HG02610 (cell line): ENCODE measurements around the gene NR2E1.

Experiments
- ATAC-seq: cut with Tn5 transposase; IDR thresholded peaks from one replicate; pipeline ENCODE4 v1.9.1; 2021; ENCODE audit warnings: mild to moderate bottlenecking, moderate library complexity; ENCODE audit not compliant: unreplicated experiment

NR2E1 gene

DNA sequence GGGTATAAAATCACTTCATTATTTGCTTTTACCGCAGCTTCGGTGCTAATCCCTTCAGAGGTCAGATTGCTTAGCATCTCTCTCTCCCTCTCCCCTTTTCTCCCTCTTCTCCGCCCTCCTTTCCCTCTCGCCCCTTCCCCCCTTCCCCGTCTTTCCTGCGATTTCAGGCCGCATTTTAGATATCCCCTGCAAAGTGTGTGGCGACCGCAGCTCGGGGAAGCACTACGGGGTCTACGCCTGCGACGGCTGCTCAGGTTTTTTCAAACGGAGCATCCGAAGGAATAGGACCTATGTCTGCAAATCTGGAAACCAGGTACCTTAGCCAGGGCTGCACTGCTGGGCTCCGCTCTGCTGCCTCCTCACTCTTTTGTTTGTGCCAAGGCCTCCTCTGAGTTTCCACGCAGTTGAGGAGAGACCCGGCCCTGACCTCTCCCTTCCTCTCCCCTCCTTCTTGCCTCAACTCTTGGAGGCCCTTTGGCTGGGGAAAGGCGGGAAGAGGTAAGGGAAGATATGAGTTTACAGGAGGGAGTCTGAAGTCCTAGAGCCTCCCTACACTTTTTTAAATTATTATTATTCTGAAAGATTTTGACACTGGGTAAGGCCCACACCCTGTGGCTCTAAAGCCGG is 5.6 kb downstream of the NR2E1 start:
- no peak for ATAC-seq

- ATAC-seq: no peak
These were observed 6.2 kb downstream of the NR2E1 start for GRCh38 chr6:108171918-108172516.

- ATAC-seq: no peak
These were observed 8.8 kb downstream of the NR2E1 start for GRCh38 chr6:108174371-108175175.

DNA sequence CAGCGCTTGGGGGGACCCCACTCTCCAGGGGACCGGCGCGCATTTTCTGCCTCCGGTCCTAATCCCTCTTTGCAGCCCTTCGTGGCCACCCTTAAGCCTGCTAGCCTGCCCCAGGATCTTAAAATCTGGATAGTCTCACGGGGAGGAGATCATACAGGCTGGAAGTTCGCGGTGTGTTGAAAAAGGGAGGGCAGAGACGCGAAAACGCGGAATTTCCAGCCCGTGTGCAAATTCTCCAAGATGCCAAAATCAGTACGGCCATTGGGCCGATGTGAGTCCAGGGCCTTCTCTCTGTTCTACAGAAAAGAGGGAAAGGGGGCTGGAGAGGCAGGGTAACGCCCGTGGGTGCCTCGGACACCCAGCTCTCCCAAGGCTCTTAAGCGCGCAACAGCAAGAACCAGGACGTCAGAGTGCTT is 9.4 kb downstream of the NR2E1 start:
- ATAC-seq: no peak

DNA sequence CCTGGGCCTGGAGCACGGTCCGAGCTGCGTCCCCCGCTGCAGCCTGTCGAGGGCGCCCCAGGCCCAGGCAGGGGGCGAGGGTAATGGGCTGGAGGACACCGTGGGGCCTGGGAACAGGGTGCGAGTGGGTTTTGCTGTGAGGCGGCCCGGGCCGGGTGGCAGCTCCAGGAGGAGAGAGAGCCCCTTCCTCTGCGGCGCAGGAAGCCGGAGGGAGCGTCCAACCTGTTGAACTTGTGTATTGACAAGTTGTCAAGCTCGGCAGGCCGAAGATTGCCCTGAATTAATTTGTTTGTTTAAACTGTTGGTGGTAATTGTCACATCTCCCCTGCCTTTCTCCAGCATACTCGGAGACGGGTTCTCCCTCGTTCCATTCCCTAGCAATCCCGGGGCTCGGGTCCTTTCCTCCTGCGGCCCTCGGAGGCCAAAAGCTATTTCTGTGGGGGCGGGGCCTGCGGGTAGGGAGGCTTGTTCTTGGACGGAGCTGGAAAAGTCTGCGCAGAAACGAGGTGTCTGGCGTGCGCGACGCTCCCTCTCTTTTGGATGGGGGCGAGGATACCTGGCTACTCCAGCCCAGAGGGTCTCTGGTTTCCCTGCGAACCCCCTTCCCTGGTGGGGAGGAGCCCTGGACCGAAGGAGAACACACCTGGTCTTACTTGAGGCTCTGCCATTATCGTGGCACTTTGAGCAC is 9.9 kb downstream of the NR2E1 start:
- ATAC-seq: no peak

- no peak for ATAC-seq
These were observed 10.7 kb downstream of the NR2E1 start for GRCh38 chr6:108176281-108177089.

DNA sequence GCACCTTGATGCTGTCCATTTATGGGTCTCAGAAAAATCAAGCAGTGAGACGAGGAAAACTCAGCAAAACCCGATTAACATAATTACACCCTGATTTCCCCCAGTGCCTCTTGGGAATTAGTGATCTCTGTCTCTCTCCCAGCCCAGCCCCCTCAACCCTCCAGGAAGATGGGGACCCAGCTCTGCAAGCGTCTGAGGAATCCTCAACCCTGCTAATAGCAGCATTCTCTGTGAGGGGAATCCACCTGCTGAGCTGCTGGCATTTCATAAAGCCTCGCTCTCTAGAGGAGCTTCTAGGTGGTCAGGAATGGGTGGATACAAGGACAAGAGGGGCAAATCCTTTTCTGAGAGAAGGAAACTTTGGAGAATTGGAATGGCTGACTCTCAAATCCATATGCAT is 13.9 kb downstream of the NR2E1 start:
- no peak for ATAC-seq

DNA sequence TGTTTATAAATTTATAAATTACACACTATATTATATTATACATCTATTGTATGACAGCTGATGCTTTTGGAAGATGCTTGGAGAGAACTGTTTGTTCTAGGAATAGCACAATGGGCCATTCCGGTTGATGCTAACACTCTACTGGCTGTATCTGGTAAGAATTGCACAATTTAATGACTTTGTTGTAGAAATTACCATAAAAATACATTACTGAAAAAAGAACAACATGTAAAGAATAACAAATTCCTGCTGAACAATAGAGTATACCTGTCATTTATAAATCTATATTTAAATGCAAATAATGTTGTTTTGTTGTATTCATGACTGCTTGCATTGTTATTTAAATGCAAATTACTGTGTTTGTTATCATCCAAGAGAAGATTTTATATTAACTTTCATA is 14.4 kb downstream of the NR2E1 start:
- no peak for ATAC-seq

- no peak for ATAC-seq
These were observed 15.0 kb downstream of the NR2E1 start for GRCh38 chr6:108180776-108181175.

- ATAC-seq: no peak
These were observed 20.4 kb downstream of the NR2E1 start for GRCh38 chr6:108186226-108186625.

GRCh38 chr6:108187519-108187918 is 21.7 kb downstream of the NR2E1 start:
- no peak for ATAC-seq

DNA sequence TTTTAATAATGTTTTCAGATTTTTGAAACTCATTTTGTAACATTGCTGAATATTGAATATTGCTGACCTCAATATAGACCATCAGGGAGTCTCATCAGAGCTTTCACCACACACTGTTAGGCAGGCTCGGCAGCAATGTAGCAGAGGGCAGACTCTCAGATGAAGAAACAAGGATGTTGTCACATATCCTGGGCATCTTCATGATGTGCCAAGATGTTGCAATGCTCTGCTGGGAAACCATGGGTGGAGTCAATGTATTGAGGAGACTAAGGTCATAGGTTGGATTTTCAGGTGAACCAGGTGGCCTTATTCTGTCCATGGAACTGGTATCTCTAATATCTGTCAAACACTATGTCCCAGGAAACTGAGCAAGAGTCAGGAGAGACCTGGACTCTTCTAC is 27.3 kb downstream of the NR2E1 start:
- ATAC-seq: no peak

DNA sequence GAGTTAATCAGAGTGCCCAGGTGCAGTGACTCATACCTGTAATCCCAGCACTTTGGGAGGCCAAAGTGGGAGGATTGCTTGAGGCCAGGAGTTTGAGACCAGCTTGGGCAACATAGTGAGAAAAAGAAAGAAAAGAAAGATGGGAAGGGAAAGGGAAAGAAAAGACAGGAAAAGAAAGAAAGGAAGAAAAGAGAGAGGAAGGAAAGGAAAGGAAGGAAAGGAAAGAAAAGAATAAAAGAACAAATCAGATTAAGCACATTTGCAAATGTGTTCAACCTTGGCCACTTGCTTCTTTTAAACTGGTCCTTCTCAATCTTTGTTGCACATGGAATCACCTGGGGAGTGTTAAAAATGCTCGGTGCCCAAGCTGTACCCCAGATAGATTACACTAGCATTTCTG is 28.0 kb downstream of the NR2E1 start:
- no peak for ATAC-seq

DNA sequence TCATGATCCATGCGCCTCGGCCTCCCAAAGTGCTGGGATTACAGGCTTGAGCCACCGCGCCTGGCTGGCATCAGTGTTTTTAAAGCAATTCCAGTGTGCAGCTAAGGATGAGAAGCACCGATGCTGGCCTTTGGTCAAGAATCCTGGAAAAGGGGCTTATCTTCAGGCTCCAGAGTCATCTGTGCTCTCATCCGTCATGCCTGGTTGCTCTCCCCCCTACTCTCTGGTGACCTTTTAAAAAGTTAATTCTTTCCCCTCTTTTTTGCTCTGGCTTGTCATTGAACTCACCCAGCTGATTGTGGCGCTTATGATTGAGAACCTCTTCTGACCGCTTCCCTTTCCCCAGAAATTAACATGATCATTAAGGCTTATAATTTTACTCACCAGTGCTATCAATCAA is 28.7 kb downstream of the NR2E1 start:
- ATAC-seq: no peak

- no peak for ATAC-seq
These were observed 29.4 kb downstream of the NR2E1 start for GRCh38 chr6:108195209-108195608.

DNA sequence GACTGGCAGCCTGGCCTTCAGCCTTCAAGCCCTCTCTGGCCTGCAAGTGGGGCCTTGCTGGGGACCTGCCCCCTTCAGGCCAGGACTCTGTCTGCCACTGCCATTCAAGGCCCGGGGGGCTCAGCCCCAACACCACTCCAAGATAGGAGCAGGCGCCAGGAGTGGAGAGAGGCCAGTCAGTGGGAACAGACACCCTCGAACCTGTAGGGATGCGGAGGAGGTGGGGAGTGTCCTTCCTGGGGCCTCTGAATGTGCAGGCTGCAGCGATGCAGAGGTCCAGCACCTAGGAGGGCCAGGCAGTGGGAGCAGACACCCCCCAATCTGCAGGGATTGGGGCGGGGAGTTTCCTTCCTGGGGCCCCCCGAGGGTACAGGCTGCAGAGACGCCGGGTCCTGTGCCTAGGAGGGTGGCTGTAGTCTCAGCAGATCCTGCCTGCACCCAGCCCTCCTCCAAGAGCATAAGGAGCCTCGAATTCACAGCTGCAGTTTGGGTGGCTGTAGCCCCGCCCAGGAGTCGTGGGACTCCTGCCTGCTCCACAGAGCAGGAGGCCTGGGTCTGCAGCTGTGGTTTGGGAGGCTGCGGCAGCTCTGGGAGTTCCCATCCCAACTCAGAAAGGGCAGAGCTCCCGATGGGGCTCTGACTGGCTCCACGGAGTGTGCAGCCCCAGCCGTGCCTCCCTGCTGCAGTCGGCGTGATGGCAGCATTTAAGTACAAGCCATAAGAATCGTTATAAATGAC is 33.1 kb downstream of the NR2E1 start:
- ATAC-seq: no peak

DNA sequence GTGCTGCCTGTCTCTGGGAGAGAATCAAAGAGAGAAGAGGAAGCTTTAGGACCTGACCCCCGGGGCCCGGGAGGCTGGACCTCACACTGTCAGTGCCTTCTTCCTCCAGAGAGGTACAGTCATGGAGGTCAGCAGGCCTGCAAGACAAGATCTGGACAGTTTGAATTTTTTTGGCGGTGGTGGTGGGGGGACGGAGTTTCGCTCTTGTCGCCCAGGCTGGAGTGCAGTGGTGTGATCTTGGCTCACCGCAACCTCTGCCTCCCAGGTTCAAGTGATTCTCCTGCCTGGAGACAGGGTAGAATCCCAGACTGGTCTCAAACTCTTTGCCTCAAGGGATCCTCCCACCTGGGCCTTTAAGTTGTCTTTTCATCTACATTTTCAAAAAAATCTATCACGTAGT is 34.4 kb downstream of the NR2E1 start:
- no peak for ATAC-seq

DNA sequence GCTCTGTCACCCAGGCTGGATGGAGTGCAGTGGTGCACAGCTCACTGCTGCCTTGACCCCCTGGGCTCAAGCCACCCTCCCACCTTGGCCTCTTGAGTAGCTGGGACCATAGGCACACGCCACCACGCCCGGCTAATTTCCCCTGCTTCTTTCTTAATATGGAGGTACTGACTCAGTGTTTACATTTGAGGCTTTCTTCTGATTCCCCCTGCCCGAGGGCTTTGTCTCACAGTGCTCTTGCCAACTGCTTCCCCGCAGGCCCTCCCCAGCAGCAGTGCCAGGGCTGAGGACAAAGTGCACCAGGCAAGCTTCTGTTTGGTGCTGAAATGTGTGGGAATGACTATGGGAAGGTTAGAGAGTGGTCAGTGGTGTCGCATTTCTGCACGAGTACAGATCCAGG is 34.8 kb downstream of the NR2E1 start:
- ATAC-seq: no peak

GRCh38 chr6:108203189-108204112 is 37.6 kb downstream of the NR2E1 start:
- peak; percentile 69 for ATAC-seq
